Forelimb muscle (tissue), 1 donor: ENCODE measurements around the gene CELF4. TPM values are rescaled to one million over a fixed set of nuclear protein-coding genes. Genes with fewer than 3 reads are reported as not detected.

ENCODE experiments used
- DNase-seq: peaks from one replicate; pipeline ENCODE4 v3.0.0-alpha.2; 2013; ENCODE audit warnings: low read depth
- polyA plus RNA-seq: library from polyadenylated mRNA; unstranded; fragments of 120-200 nt; gene quantifications from one replicate; pipeline ENCODE4 v1.2.1, GENCODE V29; 2013; ENCODE audit not compliant: insufficient read length

CELF4 gene
- polyA plus RNA-seq, 1 donor = 1.1 TPM

GRCh38 chr18:37494406-37494805, 71.2 kb downstream of the CELF4 start:
- DNase-seq = no peak

DNA sequence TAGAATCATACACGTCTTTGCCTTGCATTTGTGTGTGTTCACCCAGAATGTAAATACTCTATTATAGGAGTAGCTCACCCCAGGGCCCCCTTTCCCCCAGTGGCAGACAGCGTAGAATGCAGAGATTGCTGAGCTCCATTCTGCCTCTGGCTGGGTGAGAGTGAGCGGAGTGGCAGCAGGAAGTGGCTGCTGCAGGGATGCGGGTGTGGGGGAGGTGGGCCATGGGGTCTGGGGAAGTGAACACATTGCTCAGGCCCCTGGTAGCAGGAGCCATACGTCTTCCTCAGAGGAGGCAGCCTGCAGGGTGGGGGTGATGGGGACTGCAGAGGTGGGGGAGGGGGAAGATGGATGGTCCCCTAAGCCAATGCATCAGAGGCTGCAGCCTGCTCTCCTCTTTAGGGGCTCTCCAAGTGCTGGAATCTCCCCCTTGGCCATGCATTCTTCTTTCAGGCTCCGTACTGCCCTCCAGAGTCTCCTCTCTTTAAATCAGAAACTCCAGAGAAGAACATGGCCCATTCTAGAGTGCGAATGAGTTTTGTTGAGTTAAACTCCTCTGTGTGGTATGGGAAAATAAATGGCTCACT, 72.2 kb downstream of the CELF4 start:
- no peak for DNase-seq

GRCh38 chr18:37492952-37493351, 72.6 kb downstream of the CELF4 start:
- DNase-seq = no peak

DNA sequence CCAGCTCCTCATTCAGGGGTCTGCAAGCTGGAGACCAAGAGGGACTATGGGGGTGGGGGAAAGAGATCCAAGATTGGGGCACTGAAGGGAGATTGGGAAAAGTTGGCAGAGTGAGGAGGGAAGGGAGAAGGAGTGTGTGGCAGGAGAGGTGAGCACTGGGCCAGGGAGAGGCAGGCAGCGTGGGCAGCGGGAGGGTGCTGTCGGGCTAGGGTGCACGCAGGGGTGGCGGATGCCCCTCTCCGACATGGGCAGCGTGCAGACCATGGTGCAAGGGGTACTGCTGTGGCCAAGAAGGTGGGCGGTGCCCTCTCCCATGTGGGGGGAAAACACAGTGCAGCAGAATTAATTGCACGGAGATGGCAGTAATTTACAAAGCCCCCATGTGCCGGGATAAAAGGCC, 74.1 kb downstream of the CELF4 start:
- DNase-seq = no peak

DNA sequence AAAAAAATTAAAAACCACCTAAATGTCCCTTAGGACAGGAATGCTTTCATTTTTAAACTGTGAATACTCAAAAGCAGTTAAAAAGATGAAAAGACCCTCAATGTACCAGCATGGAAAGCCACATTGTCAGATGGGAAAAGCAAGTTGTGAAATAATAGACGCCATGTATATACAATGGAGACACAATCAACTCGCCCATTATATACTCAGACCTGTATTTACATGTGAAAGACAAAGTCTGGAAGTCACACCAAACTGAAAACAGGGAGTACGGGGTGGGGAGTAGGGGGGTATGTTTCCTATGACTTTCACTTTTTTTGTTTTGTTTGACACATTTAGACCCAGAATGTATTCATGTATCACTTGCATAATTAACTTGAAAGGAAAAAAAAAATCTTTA, 75.6 kb downstream of the CELF4 start:
- no peak for DNase-seq

GRCh38 chr18:37489011-37489410, 76.6 kb downstream of the CELF4 start:
- DNase-seq = no peak

- DNase-seq = no peak
Observed at GRCh38 chr18:37487400-37487867, 78.2 kb downstream of the CELF4 start.

DNA sequence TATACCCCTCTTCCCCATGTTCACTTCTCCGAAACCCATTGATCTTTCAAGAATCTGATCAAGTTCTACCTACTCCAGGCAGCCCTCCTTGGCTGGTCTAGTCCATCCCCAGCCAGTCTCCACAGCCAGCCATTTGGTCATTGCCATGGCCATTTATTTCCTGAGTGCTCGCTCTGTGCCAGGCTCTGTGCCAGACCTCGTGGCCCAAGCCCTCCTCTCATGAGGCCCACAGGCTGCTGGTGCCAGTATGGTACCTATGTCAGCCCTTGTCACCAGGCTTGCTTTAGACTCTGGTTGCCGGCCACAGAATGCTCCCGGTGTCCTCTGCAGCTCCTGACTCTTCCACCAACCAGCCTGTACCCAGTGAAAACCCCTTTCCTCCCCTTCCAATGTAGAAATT, 78.8 kb downstream of the CELF4 start:
- DNase-seq = no peak

DNA sequence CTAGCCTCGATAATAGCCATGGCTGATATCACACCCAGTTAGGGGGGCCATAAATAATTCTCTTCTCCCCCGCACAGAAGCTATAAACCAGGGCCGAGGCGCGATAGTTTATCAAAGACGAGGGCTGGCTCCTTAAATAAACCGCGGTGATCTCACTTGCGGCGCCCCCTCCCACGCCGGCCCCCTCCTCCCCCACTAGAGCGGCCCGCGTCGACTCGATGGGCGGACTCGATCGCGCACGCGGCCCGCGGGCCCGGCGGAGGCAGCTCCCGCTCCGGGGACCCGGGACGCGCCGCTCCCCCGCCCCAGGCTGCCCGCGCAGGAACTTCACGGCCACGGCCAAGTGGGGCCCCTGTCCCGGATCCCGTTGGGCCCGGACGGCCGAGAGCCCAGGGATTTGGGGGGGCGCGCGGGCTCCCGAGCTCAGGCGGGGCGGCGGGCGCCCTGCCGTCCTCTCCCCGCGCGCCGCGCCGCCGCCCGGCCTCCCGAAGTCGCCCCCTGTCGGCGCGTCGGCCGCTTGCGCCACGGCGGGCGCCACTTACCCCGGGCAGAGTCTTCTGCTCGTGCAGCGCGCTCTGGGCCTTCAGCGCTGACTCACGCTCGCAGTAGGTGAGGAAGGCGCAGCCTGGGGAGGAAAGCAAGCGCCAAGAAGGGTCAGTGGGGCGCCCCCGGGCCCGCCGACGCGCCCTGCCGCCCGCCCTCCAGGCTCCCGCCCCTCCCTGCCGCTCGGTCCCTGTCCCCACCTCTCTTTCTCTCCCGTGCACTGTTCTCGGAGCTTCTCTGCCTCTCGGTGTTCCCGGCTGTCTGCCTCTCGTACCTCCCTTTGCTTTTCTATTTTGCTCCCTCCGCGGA, 80.4 kb downstream of the CELF4 start:
- DNase-seq = no peak

- no peak for DNase-seq
Observed at GRCh38 chr18:37483984-37484819, 81.4 kb downstream of the CELF4 start.

GRCh38 chr18:37483221-37483971, 82.2 kb downstream of the CELF4 start:
- no peak for DNase-seq

DNA sequence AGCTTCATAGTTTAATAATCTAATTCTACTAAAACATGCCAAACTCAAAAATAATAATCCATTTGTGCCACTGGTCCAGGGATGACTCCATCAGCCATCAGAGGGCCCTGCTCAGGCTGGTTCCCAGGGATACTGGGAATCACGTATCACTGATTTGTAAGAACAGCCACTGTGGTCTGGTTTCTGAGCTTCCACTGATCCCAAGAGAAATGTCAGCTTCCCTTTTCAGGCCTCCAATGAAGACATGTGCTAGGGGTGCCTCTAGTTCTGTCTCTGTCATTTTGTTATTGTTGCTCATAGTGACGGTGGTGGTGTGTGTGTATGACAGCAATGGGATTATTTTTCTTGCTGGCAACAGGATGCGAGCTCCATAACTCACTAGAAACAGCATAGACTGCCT, 83.2 kb downstream of the CELF4 start:
- DNase-seq = no peak

DNA sequence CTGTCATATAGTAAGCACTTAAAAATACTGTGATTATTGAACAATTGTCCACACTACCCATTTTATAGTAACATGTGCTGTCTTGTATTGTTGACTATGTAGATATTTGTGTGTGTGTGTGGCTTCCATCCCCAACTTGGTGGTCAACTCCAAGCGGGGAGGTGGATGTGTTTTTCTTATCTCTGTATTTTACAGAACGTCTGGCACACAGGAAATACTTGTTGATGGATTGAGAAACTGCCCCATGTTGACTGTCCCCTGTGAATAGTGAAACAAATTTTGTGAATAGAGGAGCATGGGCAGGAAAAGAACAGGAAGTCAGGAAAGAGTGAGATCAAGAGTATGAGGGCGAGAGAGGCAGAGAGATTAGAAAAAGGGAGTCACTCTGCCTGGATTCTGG, 83.6 kb downstream of the CELF4 start:
- no peak for DNase-seq

GRCh38 chr18:37481491-37481890, 84.1 kb downstream of the CELF4 start:
- DNase-seq = no peak

DNA sequence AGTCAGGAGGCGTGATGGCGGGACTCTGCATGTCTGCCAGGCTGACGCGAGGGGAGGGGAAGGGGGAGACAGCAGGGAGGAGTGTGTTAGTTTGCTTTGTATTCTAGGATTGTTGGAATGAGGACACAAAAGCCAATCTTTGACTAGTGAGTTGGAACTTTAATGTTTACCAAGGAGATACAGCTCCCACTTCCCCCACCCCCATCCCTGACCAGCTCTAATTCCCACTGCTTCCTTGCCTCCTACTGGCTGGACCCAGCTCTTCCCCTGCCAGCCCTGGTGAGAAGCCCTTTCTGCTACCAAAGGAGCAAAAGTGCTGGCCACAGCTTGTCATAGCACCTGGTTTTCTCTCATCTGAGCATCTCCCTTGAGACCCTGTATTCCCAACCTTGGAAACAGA, 84.5 kb downstream of the CELF4 start:
- no peak for DNase-seq

GRCh38 chr18:37476611-37477295, 88.8 kb downstream of the CELF4 start:
- no peak for DNase-seq

DNA sequence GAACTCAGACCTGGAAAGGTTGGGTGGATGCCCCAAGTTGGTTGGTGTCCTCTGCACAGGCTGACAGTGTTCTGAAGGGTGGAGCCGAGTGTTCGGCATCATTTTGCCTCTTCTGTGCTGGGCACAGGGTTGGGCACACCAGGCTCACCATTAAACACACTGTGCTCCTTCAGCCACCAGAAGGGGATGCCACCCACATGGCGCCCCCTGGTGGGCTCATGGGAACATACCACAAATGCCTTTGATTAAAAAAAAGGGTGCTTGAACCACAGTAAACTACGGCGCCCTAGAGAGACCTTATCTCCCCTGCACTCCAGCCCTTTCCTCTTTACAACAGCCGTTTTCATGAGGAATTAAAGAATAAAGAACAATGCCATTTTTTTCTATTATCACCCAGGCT, 89.4 kb downstream of the CELF4 start:
- no peak for DNase-seq

- DNase-seq = no peak
Observed at GRCh38 chr18:37473195-37473840, 92.3 kb downstream of the CELF4 start.

DNA sequence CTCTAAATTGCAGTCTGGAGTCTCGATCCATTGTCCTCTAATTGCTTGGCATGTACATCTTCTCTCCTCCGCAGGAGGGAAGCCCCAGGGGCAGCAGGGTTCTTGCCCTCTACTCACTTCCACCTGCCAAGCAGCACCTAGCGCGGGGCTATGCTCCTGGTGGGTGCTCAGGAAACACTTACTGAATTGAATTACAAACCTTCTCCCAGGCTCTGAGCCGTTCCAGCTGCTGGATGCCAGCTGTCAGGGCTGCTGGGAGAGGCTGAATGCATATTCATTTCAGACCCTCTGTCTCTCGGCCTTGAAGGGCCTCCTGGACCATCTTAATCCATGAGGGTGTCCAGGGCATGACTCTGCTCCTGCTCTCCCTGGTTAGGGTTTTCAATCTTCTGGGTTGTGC, 94.0 kb downstream of the CELF4 start:
- DNase-seq = no peak

- DNase-seq = no peak
Observed at GRCh38 chr18:37470986-37471385, 94.6 kb downstream of the CELF4 start.
